Measurements from ENCODE around the gene OTUB1.
A peak's percentile ranks its signal among the peaks of the same experiment; 100 is the strongest.

OTUB1 gene

DNA sequence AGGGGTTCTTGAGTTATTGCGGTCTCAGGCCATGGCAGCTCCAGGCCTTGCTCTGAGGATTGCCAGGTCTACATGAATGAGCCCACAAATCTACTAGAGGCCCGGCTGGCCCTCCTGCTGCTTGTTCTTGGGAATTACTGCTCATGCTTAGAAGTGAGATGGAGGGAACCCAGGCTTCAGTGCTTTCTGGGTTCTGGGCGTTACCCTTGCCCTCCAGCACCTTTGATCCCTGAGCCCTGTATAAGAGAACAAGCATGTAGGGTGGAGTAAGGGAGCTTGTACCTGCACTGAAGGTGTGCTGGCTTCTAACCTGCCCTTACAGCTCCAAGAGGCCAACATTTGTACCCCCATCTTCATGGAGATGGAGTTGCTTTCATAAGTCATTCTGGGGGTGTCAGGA, 43.4 kb upstream of the OTUB1 start:
- no peaks in the 10 kb centered on the region for H4K20me1 ChIP-seq (ENCODE audit: low read depth, low read length)
- peaks cover 51% of the 10 kb centered on the region for H3K79me2 ChIP-seq (ENCODE audit: insufficient read depth, low read length)
- H3K9ac ChIP-seq (ENCODE audit: low read length): no peak overlapping the region
- H3K9me3 ChIP-seq (ENCODE audit: insufficient read depth, low read length): no peaks in the 10 kb centered on the region
- no peaks in the 10 kb centered on the region for H3K27me3 ChIP-seq (ENCODE audit: low read length)
- no peak overlapping the region for H3K27ac ChIP-seq (ENCODE audit: low read depth, low read length)
- H3K9me2 ChIP-seq (replicated peaks; ENCODE audit: insufficient read depth, low read length): no peaks in the 10 kb centered on the region
- no peaks in the 10 kb centered on the region for H3K36me3 ChIP-seq (ENCODE audit: low read length)
- no peak overlapping the region for H3K4me3 ChIP-seq (ENCODE audit: insufficient read depth, low read length, poor library complexity, severe bottlenecking)
- no peak overlapping the region for H2AFZ ChIP-seq (ENCODE audit: low read depth, low read length, severe bottlenecking)
- no peak overlapping the region for H3K4me2 ChIP-seq (ENCODE audit: low read depth, low read length, poor library complexity, severe bottlenecking)
- TF ChIP-seq, protein P1, sequence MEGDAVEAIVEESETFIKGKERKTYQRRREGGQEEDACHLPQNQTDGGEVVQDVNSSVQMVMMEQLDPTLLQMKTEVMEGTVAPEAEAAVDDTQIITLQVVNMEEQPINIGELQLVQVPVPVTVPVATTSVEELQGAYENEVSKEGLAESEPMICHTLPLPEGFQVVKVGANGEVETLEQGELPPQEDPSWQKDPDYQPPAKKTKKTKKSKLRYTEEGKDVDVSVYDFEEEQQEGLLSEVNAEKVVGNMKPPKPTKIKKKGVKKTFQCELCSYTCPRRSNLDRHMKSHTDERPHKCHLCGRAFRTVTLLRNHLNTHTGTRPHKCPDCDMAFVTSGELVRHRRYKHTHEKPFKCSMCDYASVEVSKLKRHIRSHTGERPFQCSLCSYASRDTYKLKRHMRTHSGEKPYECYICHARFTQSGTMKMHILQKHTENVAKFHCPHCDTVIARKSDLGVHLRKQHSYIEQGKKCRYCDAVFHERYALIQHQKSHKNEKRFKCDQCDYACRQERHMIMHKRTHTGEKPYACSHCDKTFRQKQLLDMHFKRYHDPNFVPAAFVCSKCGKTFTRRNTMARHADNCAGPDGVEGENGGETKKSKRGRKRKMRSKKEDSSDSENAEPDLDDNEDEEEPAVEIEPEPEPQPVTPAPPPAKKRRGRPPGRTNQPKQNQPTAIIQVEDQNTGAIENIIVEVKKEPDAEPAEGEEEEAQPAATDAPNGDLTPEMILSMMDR (IDR thresholded peaks at IDR 0.05; ENCODE audit: insufficient read depth, low read length, poor library complexity, severe bottlenecking): no peak
- TF ChIP-seq EZH2phosphoT487 (conservative IDR thresholded peaks at IDR 0.05; ENCODE audit: low read length): no peak
- peaks cover 10% of the 10 kb centered on the region for H3F3A ChIP-seq (ENCODE audit: insufficient read depth)

DNA sequence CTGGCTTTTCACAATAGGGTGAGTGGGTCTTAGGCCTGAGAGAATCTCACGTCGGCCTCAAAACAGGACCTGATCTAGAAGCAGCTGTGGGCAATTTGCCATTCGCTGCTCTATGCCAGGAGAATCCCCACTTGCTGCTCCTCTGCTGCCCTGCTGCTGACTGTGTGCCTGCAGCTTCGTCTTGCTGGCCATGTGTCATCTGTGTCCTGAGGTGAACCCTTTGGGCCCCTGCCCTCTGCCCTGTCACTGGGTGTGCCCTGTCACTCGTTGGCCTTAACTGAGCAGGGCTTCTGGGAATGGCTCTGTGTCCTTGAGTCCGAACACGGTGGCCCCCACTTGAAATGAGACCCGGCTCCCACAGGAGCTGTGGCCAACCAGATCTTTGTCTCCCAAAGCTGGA, 41.3 kb upstream of the OTUB1 start:
- H3K9ac ChIP-seq (ENCODE audit: low read length): no peak overlapping the region
- peaks cover 6% of the 10 kb centered on the region for H3F3A ChIP-seq (ENCODE audit: insufficient read depth)
- no peak overlapping the region for H3K4me3 ChIP-seq (ENCODE audit: insufficient read depth, low read length, poor library complexity, severe bottlenecking)
- H3K27ac ChIP-seq (ENCODE audit: low read depth, low read length): no peak overlapping the region
- no peaks in the 10 kb centered on the region for H3K9me3 ChIP-seq (ENCODE audit: insufficient read depth, low read length)
- H3K27me3 ChIP-seq (ENCODE audit: low read length): no peaks in the 10 kb centered on the region
- H3K36me3 ChIP-seq (ENCODE audit: low read length): no peaks in the 10 kb centered on the region; the same call in 1 of the 2 replicates
- TF ChIP-seq EZH2phosphoT487 (conservative IDR thresholded peaks at IDR 0.05; ENCODE audit: low read length): no peak
- H3K9me2 ChIP-seq (replicated peaks; ENCODE audit: insufficient read depth, low read length): no peaks in the 10 kb centered on the region
- peaks cover 40% of the 10 kb centered on the region for H3K79me2 ChIP-seq (ENCODE audit: insufficient read depth, low read length)
- no peaks in the 10 kb centered on the region for H4K20me1 ChIP-seq (ENCODE audit: low read depth, low read length)
- no peak overlapping the region for H2AFZ ChIP-seq (ENCODE audit: low read depth, low read length, severe bottlenecking)
- H3K4me2 ChIP-seq (ENCODE audit: low read depth, low read length, poor library complexity, severe bottlenecking): no peak overlapping the region

DNA sequence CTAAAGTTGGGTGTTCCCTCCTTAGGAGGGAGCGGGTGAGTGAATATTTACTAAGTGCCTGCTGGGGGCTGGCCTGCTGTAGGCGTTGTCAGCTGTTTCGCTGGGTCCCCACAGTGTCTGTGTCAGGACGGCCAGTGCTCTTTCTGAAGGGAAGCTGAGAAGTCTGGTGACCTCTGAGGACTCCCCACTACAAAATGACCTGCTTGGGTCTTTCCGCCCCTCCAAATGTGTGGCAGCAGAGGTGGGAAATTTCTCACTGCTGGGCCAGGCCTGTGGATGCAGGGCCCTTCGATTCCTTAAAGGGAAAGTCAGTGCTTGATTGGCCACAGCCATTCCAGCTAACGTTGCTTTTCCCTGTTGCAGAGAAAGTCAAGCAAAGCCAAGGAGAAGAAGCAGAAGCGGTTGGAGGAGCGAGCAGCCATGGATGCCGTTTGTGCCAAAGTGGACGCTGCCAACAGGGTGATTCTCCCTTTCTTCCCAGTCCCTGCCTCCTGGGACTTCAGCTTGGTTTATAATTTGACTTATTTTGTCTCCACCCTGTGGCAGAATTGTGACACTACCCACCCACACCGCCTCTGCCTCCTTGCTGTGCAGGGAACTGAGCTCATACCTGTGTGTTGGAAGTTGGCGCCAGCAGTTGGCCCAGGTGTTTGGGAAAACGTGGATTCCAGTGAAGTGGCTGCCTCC, 40.6 kb upstream of the OTUB1 start:
- H3K79me2 ChIP-seq (ENCODE audit: insufficient read depth, low read length): peaks cover 33% of the 10 kb centered on the region
- H3K9me3 ChIP-seq (ENCODE audit: insufficient read depth, low read length): no peaks in the 10 kb centered on the region
- H3K4me2 ChIP-seq (ENCODE audit: low read depth, low read length, poor library complexity, severe bottlenecking): no peak overlapping the region
- no peak overlapping the region for H3K9ac ChIP-seq (ENCODE audit: low read length)
- H3F3A ChIP-seq (ENCODE audit: insufficient read depth): peaks cover 4% of the 10 kb centered on the region
- H3K27me3 ChIP-seq (ENCODE audit: low read length): no peaks in the 10 kb centered on the region
- no peaks in the 10 kb centered on the region; the same call in 1 of the 2 replicates for H3K36me3 ChIP-seq (ENCODE audit: low read length)
- H3K4me3 ChIP-seq (ENCODE audit: insufficient read depth, low read length, poor library complexity, severe bottlenecking): no peak overlapping the region
- H3K27ac ChIP-seq (ENCODE audit: low read depth, low read length): no peak overlapping the region
- H2AFZ ChIP-seq (ENCODE audit: low read depth, low read length, severe bottlenecking): no peak overlapping the region
- TF ChIP-seq EZH2phosphoT487 (conservative IDR thresholded peaks at IDR 0.05; ENCODE audit: low read length): no peak
- TF ChIP-seq, protein P1 (IDR thresholded peaks at IDR 0.05; ENCODE audit: insufficient read depth, low read length, poor library complexity, severe bottlenecking): peak; percentile 63
- H4K20me1 ChIP-seq (ENCODE audit: low read depth, low read length): no peaks in the 10 kb centered on the region
- H3K9me2 ChIP-seq (replicated peaks; ENCODE audit: insufficient read depth, low read length): no peaks in the 10 kb centered on the region

DNA sequence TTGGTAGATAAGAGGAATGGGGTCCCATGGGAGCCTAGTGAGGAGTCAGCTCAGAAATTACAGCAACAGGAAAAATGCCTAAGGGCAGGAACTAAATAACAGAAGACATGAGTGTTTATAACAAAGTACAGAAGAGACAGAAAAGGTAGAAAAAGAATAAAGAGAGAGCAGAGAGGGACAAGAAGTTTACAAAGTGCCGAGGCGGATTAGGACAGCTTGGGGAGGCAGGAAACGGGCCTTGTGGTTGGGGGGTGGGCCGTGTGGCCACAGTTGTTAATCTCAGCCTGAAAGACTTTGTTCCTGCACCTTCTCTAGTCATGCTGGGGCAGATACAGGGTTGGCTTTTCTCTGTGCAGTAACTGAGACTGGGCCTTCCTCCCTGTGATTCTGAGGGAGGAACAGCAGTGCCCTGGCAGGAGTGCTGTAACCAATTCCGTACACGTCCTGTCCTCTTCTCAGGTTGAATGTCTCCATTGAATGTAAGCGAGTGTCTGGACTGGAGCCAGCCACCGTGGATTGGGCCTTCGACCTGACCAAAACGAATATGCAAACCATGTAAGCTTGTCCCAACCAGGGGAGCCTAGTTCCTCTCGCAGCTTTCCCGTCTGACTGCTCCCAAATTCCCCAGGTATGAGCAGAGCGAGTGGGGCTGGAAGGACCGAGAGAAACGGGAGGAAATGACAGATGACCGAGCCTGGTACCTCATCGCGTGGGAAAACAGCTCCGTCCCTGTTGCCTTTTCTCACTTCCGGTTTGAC, 34.3 kb upstream of the OTUB1 start:
- no peak overlapping the region for H3K9ac ChIP-seq (ENCODE audit: low read length)
- H3K9me3 ChIP-seq (ENCODE audit: insufficient read depth, low read length): no peaks in the 10 kb centered on the region
- TF ChIP-seq, protein P1 (IDR thresholded peaks at IDR 0.05; ENCODE audit: insufficient read depth, low read length, poor library complexity, severe bottlenecking): no peak
- no peak for TF ChIP-seq EZH2phosphoT487 (conservative IDR thresholded peaks at IDR 0.05; ENCODE audit: low read length)
- H3K27ac ChIP-seq (ENCODE audit: low read depth, low read length): no peak overlapping the region
- no peaks in the 10 kb centered on the region for H4K20me1 ChIP-seq (ENCODE audit: low read depth, low read length)
- no peak overlapping the region for H3K4me2 ChIP-seq (ENCODE audit: low read depth, low read length, poor library complexity, severe bottlenecking)
- no peaks in the 10 kb centered on the region for H3F3A ChIP-seq (ENCODE audit: insufficient read depth)
- no peak overlapping the region for H2AFZ ChIP-seq (ENCODE audit: low read depth, low read length, severe bottlenecking)
- H3K36me3 ChIP-seq (ENCODE audit: low read length): peaks cover 3% of the 10 kb centered on the region; the same call in 1 of the 2 replicates
- H3K27me3 ChIP-seq (ENCODE audit: low read length): no peaks in the 10 kb centered on the region
- H3K4me3 ChIP-seq (ENCODE audit: insufficient read depth, low read length, poor library complexity, severe bottlenecking): no peak overlapping the region
- H3K9me2 ChIP-seq (replicated peaks; ENCODE audit: insufficient read depth, low read length): no peaks in the 10 kb centered on the region
- H3K79me2 ChIP-seq (ENCODE audit: insufficient read depth, low read length): no peaks in the 10 kb centered on the region

All from SU-DHL-6 (cell line).